ENCODE data around the gene RAB37. TPM values are rescaled to one million over a fixed set of nuclear protein-coding genes. Genes with fewer than 3 reads are reported as not detected.

RAB37 gene
- total RNA-seq, 4 donors from 2014 or later = 0.48 to 3.0 (median 1.4) TPM

- DNase-seq (ENCODE audit: low spot score) = no peak
- TF ChIP-seq, protein P1, sequence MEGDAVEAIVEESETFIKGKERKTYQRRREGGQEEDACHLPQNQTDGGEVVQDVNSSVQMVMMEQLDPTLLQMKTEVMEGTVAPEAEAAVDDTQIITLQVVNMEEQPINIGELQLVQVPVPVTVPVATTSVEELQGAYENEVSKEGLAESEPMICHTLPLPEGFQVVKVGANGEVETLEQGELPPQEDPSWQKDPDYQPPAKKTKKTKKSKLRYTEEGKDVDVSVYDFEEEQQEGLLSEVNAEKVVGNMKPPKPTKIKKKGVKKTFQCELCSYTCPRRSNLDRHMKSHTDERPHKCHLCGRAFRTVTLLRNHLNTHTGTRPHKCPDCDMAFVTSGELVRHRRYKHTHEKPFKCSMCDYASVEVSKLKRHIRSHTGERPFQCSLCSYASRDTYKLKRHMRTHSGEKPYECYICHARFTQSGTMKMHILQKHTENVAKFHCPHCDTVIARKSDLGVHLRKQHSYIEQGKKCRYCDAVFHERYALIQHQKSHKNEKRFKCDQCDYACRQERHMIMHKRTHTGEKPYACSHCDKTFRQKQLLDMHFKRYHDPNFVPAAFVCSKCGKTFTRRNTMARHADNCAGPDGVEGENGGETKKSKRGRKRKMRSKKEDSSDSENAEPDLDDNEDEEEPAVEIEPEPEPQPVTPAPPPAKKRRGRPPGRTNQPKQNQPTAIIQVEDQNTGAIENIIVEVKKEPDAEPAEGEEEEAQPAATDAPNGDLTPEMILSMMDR (IDR thresholded peaks at IDR 0.05) = no peak
- no peak for ATAC-seq (ENCODE audit: low FRiP score)
Measured at GRCh38 chr17:74784125-74784810, 47.2 kb downstream of the RAB37 start.

DNA sequence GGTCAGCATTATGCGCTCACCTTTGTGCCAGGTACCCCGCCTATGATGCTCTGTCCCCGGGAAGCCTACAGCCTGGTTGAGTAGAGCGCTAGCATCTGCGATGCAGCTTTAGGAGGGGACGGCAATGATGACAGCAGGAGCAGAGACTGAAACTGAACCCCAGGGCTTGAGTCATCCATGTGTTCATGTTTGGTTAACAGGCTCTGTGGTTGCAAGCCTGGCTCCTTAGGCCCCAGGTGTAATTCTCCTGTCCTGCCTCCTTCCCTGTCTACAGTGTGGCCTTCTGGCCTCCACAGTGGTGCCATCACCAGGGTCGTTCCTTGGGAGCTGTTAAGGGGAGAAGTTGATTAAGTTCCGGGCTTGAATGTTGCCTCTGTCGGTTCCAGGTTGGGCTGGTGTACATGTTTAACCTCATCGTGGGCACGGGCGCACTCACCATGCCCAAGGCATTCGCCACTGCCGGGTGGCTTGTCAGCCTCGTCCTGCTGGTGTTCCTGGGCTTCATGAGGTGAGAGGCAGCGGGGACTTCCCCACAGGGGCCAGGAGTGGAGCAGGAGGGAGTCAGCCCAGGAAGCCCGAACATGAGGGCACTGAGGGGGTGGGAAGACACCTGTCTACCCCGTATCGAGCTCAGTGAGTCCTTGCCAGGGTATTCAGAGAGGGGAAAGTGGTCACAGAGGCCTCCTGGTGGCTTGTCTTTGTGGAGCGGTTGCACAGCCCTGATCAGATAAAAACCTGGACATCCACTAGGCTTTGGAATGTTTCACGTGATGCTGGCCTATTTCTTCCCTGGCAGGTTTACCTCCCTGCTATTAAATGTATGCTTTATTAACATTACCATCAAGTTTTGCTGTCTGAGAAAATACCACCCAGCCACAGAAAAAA is 48.3 kb downstream of the RAB37 start:
- TF ChIP-seq, protein P1 (IDR thresholded peaks at IDR 0.05) = no peak
- DNase-seq (ENCODE audit: low spot score) (no peak), ATAC-seq (ENCODE audit: low FRiP score) (no peak)

DNA sequence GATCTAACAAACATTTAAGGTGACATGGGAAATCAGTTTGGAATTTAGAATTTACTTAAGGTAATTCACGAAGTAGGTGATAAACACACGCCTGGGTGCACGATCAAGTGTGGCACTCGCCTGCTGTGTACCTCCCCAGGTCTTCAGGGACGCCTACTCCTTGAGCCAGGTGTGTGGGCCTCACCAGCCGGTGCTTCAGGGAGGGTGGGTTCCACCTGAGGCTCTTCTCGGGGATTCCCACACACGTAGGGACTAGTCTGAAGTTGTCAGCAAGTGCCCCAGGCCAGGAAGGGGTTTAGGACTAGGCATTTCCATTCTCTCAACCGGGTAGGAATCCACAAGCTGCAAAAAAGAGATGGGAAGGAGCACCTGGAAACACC is 48.9 kb downstream of the RAB37 start:
- ATAC-seq (ENCODE audit: low FRiP score) = no peak
- TF ChIP-seq, protein P1 (IDR thresholded peaks at IDR 0.05) = no peak
- no peak for DNase-seq (ENCODE audit: low spot score)

- TF ChIP-seq, protein P1 (IDR thresholded peaks at IDR 0.05) = no peak
- no peak for ATAC-seq (ENCODE audit: low FRiP score)
- no peak for DNase-seq (ENCODE audit: low spot score)
Measured at GRCh38 chr17:74786431-74787055, 49.5 kb downstream of the RAB37 start.

GRCh38 chr17:74790161-74791058 is 53.4 kb downstream of the RAB37 start:
- TF ChIP-seq, protein P1 (IDR thresholded peaks at IDR 0.05) = no peak
- no peak for ATAC-seq (ENCODE audit: low FRiP score)

DNA sequence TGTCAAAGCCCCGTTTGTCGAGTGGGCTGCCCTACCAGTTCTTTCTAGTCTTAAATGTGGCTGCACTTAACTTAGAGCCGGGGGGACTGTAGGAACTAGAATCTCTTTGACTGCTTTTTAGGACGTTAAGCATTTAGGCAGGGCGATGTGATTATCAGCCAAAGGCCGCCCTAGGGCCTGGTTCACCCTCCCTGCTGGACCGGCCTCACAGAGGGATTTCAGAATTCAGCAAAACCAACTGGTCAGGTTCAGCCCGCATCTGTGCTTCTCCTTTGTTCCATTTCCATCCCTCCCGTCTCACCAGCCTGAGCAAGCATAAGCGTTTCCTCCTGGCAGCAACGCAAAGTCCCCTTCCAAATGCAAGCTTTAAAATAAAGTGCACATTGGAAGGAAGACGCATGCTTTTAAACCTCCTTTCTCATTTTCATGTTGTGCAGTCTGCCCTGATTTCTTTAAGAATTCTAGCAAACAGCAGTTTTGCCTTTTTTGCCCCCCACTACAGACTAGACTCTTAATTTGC is 55.6 kb downstream of the RAB37 start:
- DNase-seq (ENCODE audit: low spot score) (no peak), ATAC-seq (ENCODE audit: low FRiP score) (no peak)
- TF ChIP-seq, protein P1 (IDR thresholded peaks at IDR 0.05) = no peak

More at GRCh38 chr17:74790161-74791058, 53.4 kb downstream of the RAB37 start:
- no peak for DNase-seq (ENCODE audit: low spot score)

Measured in omental fat pad (tissue), 4 donors.